Measurements from ENCODE around the gene COL23A1.

COL23A1 gene

GRCh38 chr5:178363501-178364325 is 226.5 kb downstream of the COL23A1 start:
- no peaks in the 10 kb centered on the region for H3K9me3 ChIP-seq (ENCODE audit: control insufficient read depth, insufficient read depth, low read depth, low read length)
- no peaks in the 10 kb centered on the region for H3K4me1 ChIP-seq (ENCODE audit: control insufficient read depth, insufficient read depth, low read length)
- POLR2A ChIA-PET: no interaction called here
- H3K36me3 ChIP-seq (ENCODE audit: control insufficient read depth in 2 of 2, insufficient read depth in 1 of 2, low read length in 2 of 2): no peaks in the 10 kb centered on the region
- H3K27ac ChIP-seq (ENCODE audit: extremely low read depth, low read depth, low read length): no peak overlapping the region
- CTCF ChIA-PET: interaction anchor here (0.5 kb wide), 1 partner anchor 286 kb away, joined by 3 read pairs; no protein-coding TSS in a partner anchor
- TF ChIP-seq BCL6B (tag by site-specific recombination; IDR thresholded peaks at IDR 0.05): no peak
- no peak overlapping the region for H3K4me3 ChIP-seq (ENCODE audit: low read depth, low read length)

- no peaks in the 10 kb centered on the region for H3K9me3 ChIP-seq (ENCODE audit: control insufficient read depth, insufficient read depth, low read depth, low read length)
- ChIA-PET CTCF (interaction anchor here (0.6 to 0.7 kb wide), 2 partner anchors 76 to 79 kb away, joined by 3 read pairs; no protein-coding TSS in a partner anchor), POLR2A (no interaction called here)
- TF ChIP-seq ZFHX2 (tag by site-specific recombination; conservative IDR thresholded peaks at IDR 0.05): peak; percentile 51
- no peak for TF ChIP-seq ZBTB6 (tag by site-specific recombination; IDR thresholded peaks at IDR 0.05)
- TF ChIP-seq EGR2 (tag by site-specific recombination; IDR thresholded peaks at IDR 0.05; ENCODE audit: low read depth): peak; percentile 55; the same call in 1 of the 2 replicates
- TF ChIP-seq ZNF747 (tag by site-specific recombination; IDR thresholded peaks at IDR 0.05): no peak
- H3K27ac ChIP-seq (ENCODE audit: extremely low read depth, low read depth, low read length): no peak overlapping the region
- H3K4me1 ChIP-seq (ENCODE audit: control insufficient read depth, insufficient read depth, low read length): no peaks in the 10 kb centered on the region
- H3K36me3 ChIP-seq (ENCODE audit: control insufficient read depth in 2 of 2, insufficient read depth in 1 of 2, low read length in 2 of 2): no peaks in the 10 kb centered on the region
- no peak overlapping the region for H3K4me3 ChIP-seq (ENCODE audit: low read depth, low read length)
Observed at GRCh38 chr5:178361657-178362445, 228.3 kb downstream of the COL23A1 start.

GRCh38 chr5:178360926-178361235 is 229.3 kb downstream of the COL23A1 start:
- Histone ChIP-seq H3K36me3 (ENCODE audit: control insufficient read depth in 2 of 2, insufficient read depth in 1 of 2, low read length in 2 of 2) (no peaks in the 10 kb centered on the region), H3K27ac (ENCODE audit: extremely low read depth, low read depth, low read length) (no peak overlapping the region), H3K9me3 (ENCODE audit: control insufficient read depth, insufficient read depth, low read depth, low read length) (no peaks in the 10 kb centered on the region), H3K4me3 (ENCODE audit: low read depth, low read length) (no peak overlapping the region), H3K4me1 (ENCODE audit: control insufficient read depth, insufficient read depth, low read length) (no peaks in the 10 kb centered on the region)
- POLR2A ChIA-PET: interaction anchor here (0.5 kb wide), 1 partner anchor 57 kb away, joined by 7 read pairs; no protein-coding TSS in a partner anchor
- TF ChIP-seq, protein P1, sequence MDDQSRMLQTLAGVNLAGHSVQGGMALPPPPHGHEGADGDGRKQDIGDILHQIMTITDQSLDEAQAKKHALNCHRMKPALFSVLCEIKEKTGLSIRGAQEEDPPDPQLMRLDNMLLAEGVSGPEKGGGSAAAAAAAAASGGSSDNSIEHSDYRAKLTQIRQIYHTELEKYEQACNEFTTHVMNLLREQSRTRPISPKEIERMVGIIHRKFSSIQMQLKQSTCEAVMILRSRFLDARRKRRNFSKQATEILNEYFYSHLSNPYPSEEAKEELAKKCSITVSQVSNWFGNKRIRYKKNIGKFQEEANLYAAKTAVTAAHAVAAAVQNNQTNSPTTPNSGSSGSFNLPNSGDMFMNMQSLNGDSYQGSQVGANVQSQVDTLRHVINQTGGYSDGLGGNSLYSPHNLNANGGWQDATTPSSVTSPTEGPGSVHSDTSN (CRISPR knock-in tag; IDR thresholded peaks at IDR 0.05): no peak
- TF ChIP-seq, protein P2, sequence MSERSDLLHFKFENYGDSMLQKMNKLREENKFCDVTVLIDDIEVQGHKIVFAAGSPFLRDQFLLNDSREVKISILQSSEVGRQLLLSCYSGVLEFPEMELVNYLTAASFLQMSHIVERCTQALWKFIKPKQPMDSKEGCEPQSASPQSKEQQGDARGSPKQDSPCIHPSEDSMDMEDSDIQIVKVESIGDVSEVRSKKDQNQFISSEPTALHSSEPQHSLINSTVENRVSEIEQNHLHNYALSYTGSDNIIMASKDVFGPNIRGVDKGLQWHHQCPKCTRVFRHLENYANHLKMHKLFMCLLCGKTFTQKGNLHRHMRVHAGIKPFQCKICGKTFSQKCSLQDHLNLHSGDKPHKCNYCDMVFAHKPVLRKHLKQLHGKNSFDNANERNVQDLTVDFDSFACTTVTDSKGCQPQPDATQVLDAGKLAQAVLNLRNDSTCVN (tag by site-specific recombination; optimal IDR thresholded peaks at IDR 0.05): no peak
- TF ChIP-seq ZBTB17 (tag by site-specific recombination; IDR thresholded peaks at IDR 0.05): no peak
- no peak for TF ChIP-seq ZSCAN16 (tag by site-specific recombination; IDR thresholded peaks at IDR 0.05)
- no peak for TF ChIP-seq ZFP37 (tag by site-specific recombination; IDR thresholded peaks at IDR 0.05)
- no peak for TF ChIP-seq MYNN (tag by site-specific recombination; IDR thresholded peaks at IDR 0.05; ENCODE audit: borderline replicate concordance)
- TF ChIP-seq, protein P3, sequence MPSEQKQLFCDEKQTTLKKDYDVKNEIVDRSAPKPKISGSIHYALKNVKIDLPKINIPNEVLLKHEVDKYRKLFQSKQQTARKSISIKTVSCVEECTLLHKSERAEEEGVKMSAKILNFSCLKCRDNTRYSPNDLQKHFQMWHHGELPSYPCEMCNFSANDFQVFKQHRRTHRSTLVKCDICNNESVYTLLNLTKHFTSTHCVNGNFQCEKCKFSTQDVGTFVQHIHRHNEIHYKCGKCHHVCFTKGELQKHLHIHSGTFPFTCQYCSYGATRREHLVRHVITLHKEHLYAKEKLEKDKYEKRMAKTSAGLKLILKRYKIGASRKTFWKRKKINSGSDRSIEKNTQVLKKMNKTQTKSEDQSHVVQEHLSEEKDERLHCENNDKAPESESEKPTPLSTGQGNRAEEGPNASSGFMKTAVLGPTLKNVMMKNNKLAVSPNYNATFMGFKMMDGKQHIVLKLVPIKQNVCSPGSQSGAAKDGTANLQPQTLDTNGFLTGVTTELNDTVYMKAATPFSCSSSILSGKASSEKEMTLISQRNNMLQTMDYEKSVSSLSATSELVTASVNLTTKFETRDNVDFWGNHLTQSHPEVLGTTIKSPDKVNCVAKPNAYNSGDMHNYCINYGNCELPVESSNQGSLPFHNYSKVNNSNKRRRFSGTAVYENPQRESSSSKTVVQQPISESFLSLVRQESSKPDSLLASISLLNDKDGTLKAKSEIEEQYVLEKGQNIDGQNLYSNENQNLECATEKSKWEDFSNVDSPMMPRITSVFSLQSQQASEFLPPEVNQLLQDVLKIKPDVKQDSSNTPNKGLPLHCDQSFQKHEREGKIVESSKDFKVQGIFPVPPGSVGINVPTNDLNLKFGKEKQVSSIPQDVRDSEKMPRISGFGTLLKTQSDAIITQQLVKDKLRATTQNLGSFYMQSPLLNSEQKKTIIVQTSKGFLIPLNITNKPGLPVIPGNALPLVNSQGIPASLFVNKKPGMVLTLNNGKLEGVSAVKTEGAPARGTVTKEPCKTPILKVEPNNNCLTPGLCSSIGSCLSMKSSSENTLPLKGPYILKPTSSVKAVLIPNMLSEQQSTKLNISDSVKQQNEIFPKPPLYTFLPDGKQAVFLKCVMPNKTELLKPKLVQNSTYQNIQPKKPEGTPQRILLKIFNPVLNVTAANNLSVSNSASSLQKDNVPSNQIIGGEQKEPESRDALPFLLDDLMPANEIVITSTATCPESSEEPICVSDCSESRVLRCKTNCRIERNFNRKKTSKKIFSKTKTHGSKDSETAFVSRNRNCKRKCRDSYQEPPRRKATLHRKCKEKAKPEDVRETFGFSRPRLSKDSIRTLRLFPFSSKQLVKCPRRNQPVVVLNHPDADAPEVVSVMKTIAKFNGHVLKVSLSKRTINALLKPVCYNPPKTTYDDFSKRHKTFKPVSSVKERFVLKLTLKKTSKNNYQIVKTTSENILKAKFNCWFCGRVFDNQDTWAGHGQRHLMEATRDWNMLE (tag by site-specific recombination; conservative IDR thresholded peaks at IDR 0.05; ENCODE audit: low read depth): no peak
- TF ChIP-seq ZNF777 (tag by site-specific recombination; IDR thresholded peaks at IDR 0.05; ENCODE audit: borderline replicate concordance): no peak
- no peak for TF ChIP-seq ZNF16 (tag by site-specific recombination; IDR thresholded peaks at IDR 0.05; ENCODE audit: low read depth)
- TF ChIP-seq ZNF555 (tag by site-specific recombination; conservative IDR thresholded peaks at IDR 0.05): no peak
- no peak for TF ChIP-seq ZNF529 (tag by site-specific recombination; IDR thresholded peaks at IDR 0.05; ENCODE audit: insufficient replicate concordance)
- TF ChIP-seq ZNF791 (tag by site-specific recombination; IDR thresholded peaks at IDR 0.05): no peak
- CTCF ChIA-PET: no interaction called here

Measured in HEK293 (cell line).